HG03196 (cell line): ENCODE results near the gene RPS6KB2.

Source experiments
- ATAC-seq: cut with Tn5 transposase; IDR thresholded peaks from one replicate; pipeline ENCODE4 v1.9.1; 2021; ENCODE audit not compliant: unreplicated experiment

RPS6KB2 gene

DNA sequence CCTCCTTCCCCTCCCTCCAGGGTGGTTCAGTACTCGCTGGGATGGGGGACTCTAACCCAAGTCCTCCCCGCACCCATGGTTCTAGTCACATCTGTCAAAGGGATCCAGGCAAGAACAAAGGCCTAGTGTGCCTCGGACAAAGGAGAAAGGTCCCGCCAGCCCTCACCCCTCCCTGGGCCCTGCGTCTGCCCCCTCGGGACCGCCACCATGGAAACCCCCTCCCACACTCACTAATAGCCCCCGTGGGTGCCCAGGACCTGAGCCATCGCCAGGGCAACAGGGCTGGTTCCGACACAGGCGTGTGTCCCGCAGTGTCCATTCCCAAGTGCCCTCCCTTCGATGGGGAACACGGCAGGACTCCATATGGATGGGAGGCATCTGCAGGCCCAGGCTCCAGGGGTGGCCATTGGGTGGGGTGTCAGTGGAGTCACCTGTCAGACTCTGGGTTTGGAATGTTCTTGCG is 17.9 kb upstream of the RPS6KB2 start:
- no peak for ATAC-seq

DNA sequence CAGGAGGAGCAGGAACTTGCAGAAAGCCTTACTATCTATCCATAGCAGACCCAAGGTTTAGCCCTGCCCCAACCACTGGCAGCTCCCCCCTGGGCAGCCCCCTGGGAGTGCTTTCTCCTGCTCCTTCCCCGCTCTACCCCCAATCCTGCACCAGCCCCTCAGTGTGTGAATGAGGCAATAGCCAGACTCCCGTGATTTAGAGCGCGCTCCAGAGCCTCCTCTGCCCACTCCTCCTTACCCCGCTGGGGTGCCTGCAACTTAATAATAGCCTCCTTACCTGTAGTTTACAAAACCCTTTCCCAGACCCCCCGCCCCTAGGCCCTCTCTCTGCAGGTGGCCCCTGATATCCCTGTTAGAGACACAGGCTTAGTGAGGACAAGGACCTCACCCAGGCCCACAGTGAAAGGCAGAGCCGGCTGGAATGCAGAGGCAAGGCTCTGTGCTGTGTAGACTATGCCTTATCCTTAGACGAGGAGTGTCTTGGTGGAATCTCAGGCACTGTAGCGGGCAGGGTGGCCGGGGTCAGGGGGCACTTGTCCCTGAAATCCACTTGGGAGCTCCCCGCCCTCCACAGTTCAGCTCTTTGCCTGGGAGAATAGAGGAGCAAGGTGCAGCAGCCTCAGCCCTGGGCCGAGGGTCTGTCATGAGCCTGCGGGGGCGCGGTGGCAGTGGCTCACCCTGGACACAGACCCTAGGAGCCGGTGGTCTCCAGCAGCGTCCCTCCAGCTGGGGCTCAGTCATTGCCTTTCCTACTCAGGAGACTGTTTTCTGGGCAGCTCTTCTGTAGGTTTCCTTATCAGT is 17.1 kb upstream of the RPS6KB2 start:
- no peak for ATAC-seq

DNA sequence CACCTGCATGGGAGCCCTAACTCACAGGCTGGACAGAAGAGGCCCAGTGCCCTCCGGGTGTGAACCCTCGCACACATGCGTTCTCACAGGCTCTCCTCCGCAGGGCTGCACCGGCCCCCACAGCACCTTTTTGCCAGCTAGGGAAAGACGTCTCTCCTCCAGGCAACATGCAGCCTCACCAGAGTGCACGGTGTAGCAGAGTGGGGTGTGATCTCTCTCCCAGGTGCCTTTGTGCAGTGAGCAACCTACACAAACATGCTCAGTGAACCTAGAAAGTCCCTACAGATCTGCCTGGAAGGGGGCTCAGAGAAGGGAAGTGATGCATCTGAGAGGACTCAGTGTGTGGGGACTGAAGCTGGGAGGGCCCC is 16.5 kb upstream of the RPS6KB2 start:
- no peak for ATAC-seq

DNA sequence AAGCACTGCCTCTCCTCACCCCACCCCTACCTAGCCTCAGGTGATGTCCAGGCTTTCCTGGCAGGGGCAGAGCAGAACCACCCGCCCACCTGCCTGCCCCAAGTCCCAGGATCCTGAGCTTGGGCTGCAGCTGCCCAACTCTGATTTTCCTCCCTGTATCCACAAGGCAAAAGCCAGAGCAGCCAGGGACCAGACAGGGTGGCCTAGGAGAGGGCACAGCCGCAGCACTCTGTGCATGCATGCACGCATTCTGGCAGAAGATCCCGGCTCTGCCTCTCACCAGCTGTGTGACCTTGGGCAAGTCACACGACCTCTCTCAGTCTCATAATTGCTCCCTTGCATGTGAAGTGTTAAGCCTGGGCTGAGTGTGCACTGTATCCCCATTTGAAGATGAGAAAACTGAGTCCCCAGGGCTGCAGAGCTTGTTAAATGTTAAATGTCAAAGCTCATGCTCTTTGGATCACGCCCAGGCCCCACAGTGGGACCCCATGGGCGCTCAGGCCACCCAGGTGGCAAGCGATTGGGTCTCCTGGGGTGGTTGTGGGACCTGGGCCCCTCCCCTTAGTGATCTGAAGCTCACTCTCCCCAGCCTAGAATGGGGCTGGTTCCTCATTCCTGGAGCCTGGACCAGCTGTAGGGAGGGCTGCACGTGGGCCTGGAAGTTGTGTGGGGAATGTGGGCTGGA is 15.7 kb upstream of the RPS6KB2 start:
- no peak for ATAC-seq

DNA sequence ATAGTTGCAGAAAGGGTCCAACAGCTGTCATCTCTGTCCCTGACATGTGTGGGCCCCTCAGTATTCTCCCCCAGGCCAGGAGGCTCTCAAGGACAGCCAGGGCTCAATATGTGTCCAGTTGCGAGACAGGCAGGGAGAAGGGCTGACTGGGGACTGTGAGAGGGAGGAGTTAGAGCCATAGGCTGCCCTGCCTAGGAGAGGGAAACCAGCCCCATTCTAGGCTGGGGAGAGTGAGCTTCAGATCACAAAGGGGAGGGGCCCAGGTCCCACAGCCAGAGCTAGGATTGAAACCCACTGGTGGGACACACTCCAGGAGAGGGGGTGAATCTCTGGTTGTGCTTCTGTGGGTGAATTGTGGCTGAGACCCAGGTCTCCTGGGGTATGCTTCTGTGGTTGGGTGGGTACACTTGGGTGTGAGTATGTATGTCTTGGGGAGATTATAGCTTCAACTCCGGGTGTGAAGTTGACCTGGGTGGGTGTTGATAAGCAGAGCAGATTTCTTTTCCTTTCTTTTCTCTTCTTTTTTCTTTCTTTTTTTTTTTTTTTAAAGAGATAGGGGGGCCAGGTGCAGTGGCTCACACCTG is 14.9 kb upstream of the RPS6KB2 start:
- ATAC-seq = no peak

DNA sequence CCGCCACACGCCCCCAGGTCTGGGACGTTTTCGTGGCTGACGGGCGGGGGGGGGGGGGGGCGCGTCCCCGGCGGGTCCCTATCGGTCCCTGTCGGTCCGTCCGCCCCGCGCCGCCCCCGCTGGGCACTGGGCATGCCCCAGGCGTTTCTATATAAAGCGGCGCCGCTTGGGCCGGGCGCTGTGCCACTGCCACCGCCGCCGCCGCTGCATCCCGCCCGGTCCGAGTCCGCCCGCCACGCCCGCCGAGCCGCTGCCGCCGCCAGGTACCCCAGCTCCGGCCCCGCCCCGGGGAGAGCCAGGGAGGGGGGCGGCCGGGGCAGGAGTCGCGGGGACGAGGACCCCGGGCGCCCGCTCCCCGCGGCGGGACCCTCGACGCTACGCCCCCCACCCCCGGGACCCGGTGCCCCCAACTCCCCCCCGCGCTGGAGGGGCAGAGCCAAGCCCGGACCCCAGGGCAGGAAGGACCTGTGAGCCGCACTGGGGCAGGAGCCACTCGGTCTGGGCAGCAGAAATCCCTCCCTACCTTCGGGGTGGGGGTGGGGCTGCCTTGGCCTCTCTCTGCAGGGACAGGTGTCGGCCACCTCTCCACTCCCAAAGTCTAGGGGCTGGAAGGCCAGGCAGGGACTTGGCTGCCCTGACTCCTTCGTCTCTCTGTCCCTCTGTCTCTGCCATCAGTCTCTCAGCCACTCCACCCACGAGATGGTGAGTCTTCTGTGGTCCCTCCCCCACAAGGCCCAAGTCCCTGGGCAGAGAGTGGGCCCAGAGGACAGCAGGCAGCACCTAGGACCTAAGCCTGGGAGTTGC is 12.6 kb upstream of the RPS6KB2 start, which contains the start of gene CARNS1:
Gene CARNS1 (plus strand): TSS at position 178 of the 804 bp plus-strand sequence. CDS start 522 bp downstream, at position 700.
- no peak for ATAC-seq

DNA sequence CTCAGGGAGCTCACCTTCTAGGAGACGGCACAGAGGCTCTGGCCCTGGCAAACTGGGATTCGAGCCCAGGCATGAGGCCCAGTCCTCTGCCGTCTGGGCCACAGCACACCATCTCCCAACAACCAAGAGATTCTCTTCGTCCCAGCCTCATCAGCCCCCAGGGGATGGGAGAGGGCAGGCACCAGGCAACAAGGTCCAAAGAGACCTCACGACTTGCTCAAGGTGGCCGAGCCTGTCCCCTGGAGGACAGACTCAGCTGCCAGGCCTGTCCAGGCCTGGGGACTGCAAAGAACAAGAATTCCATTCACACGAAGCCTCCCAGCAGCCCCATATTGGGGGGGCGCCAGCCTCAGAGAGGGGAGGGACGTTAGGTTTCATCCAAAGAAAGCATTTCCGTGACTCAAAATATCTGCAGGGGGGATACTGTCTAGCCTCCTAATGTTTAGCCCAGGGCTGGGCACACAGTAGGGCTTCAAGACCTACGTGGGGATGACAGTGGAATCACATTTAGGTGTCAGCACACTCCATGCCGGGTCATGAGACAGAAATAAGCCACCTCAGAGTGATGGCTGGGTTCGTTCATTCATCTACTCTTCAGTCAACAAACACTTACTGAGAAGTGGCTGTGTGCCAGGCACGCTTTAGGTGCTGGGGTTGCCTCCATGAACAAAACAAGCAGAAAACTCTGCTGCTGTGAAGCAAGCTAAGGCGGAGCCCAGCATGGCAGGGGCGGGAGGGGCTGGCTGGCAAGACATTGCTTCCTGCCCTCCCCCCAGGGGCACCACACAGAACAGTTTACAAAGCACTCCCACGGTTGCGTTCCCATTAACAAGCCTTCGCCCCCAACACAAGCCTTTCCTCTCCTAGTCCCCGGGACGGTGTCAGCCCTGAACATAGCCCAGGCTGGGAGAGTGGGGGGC is 11.6 kb upstream of the RPS6KB2 start:
- ATAC-seq = no peak

DNA sequence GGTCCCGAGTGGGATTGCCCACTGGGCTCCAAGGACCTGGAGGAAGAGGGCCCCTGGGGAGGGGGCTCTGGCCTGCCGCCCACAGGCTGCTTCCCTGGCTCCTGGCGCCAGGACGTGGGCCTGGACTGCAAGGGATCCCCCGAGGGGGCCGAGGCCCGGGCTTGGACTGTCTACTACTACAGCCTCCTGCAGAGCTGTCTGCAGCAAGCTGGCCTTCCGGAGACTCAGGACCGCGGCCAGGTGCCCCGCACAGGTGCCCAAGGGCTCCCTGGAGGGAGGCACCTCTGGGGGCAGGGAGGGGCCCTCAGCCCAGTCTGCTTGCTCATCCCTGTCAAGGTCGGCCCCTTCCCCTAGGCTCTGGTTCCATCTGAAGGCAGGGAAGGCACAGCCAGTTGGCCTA is 10.9 kb upstream of the RPS6KB2 start:
- no peak for ATAC-seq

DNA sequence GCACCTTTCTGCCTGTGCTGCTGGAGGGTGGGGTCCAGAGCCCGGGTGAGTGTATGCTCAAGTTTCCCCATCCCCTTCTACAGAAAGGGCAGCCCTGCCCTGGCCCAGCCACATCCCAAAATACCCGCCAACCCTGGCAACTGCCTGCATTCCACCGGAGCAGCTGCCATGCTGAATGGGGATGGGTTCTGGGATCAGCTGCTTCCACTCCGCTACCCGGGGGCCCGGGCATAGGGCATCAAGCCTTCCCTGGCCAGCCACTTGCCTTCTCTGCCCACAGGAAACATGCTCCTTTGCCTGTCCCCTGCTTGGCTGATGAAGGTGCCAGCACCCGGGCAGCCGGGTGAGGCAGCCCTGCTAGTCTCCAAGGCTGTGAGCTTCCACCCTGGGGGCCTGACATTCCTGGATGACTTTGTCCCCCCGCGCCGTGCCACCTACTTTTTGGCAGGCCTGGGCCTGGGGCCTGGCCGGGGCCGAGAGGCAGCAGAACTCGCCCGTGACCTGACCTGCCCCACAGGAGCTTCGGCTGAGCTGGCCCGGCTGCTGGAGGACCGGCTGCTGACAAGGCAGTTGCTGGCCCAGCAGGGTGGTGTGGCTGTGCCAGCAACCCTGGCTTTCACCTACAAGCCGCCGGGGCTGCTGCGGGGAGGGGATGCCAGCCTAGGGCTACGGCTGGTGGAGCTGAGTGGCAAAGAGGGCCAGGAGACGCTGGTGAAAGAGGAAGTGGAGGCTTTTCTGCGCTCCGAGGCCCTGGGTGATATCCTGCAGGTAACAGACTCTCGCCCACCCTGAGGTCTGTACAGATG is 9.6 kb upstream of the RPS6KB2 start:
- no peak for ATAC-seq

DNA sequence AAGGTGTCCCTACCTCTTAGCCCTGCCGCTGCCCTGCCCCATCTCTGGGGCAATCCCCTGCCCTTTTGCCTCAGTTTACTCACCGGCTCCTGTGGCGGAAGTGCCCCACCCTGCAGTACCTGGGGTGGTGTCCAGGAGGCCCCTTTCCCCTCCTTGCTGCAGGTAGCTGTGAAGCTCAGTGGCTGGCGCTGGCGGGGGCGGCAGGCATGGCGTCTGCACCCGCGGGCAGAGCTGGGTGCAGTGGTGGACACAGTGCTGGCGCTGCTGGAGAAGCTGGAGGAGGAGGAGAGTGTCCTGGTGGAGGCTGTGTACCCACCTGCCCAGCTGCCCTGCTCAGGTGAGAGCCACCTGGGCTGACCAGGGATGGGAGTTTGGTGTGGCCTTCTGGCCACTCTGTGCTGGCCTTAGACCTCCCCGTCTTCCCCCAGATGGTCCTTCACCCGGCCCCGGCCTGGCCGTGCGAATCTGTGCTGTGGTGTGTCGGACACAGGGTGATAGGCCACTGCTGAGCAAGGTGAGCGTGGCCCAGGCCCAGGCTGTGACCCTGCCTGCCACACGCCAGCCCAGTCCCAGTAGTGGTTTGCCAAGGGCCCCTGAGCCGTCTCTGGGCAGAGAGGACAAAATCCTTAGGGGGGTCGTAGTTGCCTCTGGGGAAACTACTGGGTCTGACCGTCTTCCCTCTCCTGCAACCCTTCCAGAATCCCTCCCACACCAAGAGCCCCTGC is 8.8 kb upstream of the RPS6KB2 start:
- ATAC-seq = no peak

DNA sequence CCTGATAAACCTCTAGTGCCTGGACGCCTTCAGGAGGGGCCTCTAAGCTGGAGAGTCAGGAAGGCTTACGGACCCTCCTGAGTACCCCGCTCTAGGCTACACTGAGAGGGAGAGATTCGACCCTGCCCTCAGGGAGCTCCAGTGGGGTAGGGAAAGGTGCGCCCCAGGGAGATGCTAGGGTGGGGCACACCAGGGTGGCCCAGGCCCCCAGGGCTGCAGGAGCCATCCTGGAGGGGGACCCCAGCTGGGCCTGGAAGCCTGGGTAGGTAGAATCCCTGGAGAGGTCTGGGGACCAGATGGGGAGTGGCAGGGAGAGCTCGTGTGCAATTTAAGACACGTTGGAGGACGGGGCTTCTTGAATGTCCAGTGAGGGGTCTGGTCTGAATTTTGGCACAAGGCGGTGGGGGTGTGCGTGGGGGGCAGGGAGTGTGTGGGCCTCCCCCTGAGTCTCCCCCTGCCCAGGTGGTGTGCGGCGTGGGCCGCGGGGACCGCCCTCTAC is 8.1 kb upstream of the RPS6KB2 start:
- no peak for ATAC-seq

DNA sequence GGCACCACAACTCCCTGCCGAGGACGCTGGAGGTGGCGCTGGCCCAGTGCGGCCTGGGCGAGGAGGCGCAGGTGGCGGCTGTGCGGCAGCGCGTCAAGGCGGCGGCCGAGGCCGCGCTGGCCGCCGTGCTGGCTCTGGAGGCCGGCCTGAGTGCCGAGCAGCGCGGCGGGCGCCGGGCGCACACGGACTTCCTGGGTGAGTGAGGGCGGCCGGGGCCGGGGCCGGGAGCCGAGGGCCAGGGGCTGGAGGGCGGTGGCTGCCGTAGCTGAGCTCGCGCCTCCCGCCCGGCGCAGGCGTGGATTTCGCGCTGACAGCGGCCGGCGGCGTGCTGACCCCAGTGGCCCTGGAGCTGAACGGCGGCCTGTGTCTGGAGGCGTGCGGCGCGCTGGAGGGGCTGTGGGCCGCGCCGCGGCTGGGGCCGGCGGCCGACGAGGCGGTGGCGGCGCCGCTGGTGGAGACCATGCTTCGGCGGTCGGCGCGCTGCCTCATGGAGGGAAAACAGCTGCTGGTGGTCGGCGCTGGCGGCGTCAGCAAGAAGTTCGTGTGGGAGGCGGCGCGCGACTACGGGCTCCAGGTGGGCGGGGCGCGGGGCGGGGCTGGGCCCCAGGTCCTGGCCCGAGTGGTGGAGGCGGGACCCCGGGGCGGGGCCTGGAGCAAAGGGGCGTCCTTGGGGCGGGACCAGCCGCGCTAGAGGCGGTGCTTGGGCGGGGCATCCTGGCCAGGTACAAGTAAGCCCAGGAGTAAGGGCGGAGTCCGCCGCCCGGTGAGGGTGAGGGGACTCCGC is 7.5 kb upstream of the RPS6KB2 start:
- peak; percentile 86 for ATAC-seq

DNA sequence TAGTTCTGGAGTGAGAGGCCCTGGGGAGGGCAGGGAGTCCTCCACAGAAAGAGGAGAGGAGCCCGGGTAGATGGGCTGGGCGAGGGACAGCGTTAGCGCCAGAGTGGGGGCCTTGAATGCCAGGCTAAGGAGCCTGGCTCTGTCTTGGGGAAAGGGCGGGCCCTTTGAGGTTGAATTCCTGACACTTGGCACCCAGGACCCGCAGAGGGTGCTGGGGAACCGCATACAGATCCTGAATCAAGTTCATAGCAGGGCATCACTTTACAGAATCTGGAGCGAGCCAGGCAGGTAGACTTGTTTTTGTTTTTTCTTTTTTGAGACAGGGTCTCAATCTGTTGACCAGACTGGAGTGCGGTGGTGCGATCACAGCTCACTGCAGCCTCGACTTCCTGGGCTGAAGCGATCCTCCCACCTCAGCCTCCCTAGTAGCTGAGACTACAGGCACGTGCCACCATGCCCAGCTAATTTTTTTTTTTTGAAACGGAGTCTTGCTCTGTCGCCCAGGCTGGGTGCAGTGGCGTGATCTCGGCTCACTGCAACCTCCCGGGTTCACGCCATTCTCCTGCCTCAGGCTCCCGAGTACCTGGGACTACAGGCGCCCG is 6.8 kb upstream of the RPS6KB2 start:
- ATAC-seq = no peak

DNA sequence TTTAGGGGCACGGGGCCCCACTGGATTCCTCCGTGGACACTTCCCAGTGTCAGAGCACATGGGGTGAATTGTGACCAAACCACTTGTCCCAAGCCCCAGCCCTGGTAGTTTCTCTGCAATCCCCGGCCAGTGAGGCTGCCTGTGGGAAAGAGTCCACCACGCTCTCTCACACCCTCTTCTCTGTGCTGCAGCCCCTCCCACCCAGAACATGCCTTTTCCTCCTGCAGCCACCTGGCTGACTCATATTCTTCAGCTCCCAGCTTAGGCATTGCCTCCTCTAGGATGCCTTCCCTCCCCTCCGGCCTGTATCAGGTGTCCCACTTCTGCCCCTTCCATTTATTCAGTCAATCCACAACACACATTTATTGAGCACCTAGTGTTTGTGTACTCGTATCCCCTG is 5.4 kb upstream of the RPS6KB2 start:
- no peak for ATAC-seq

DNA sequence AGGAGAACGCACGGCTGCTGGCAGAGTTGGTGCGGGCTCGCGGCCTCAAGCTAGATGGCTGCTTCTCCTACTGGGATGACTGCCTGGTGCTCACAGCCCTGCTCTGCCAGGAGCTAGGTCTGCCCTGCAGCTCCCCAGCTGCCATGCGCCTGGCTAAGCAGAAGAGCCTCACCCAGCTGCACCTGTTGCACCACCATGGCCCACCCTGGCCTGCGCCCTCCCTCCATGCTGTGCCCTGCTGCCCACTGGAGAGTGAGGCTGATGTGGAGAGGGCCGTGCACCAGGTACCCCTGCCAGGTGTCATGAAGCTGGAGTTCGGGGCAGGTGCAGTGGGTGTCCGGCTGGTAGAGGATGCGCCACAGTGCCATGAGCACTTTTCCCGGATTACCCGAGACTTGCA is 4.8 kb upstream of the RPS6KB2 start:
- no peak for ATAC-seq

DNA sequence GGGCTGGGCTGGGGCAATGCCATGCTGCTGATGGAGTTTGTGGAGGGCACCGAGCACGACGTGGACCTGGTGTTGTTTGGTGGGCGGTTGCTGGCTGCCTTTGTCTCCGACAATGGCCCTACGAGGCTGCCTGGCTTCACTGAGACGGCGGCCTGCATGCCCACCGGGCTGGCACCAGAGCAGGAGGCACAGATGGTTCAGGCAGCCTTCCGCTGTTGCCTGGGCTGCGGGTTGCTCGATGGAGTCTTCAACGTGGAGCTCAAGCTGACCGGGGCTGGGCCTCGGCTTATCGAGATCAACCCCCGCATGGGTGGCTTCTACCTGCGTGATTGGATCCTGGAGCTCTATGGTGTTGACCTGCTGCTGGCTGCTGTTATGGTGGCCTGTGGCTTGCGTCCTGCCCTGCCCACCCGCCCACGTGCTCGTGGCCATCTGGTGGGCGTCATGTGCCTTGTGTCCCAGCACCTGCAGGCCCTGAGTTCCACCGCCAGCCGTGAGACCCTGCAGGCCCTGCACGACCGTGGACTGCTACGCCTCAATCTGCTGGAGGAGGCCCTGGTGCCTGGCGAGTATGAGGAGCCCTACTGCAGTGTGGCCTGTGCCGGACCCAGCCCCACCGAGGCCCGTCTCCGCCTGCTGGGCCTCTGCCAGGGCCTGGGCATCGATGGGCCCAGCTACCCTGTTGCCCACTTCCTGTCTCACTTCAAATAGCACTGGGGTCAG is 4.2 kb upstream of the RPS6KB2 start:
- ATAC-seq = no peak
